ENCODE results near the gene HERC2.
"Not testable (repeated sequence)": the region's sequence is repeated elsewhere in the genome, so short reads cannot be mapped to it uniquely, and the experiment has no call there.

Gene HERC2

GRCh38 chr15:28322129-28322588 lies at the start of gene HERC2:
Gene HERC2 (minus strand): TSS chr15:28322179. CDS start chr15:28321433, 746 bp downstream.
- in situ Hi-C loops (cut with HindIII; ENCODE audit: low sequenced_read_pairs): not testable (repeated sequence)

- in situ Hi-C loops (cut with HindIII; ENCODE audit: low sequenced_read_pairs): not testable (repeated sequence)
Measured at GRCh38 chr15:28365502-28365901, 43.5 kb upstream of the HERC2 start.

- in situ Hi-C loops (cut with HindIII; ENCODE audit: low sequenced_read_pairs): not testable (repeated sequence)
Measured at GRCh38 chr15:28357984-28358383, 36.0 kb upstream of the HERC2 start, which contains the start of gene GOLGA6L24. Gene GOLGA6L24 (minus strand): TSS chr15:28358084. CDS start chr15:28358023, 61 bp downstream.

- in situ Hi-C loops (cut with HindIII; ENCODE audit: low sequenced_read_pairs): not testable (repeated sequence)
Measured at GRCh38 chr15:28321358-28322078, 461 bp downstream of the HERC2 start.

GRCh38 chr15:28319725-28320124 lies 2.3 kb downstream of the HERC2 start:
- in situ Hi-C loops (cut with HindIII; ENCODE audit: low sequenced_read_pairs): not testable (repeated sequence)

GRCh38 chr15:28318828-28319227 lies 3.2 kb downstream of the HERC2 start:
- in situ Hi-C loops (cut with HindIII; ENCODE audit: low sequenced_read_pairs): not testable (repeated sequence)

GRCh38 chr15:28318122-28318521 lies 3.9 kb downstream of the HERC2 start:
- in situ Hi-C loops (cut with HindIII; ENCODE audit: low sequenced_read_pairs): not testable (repeated sequence)

- in situ Hi-C loops (cut with HindIII; ENCODE audit: low sequenced_read_pairs): not testable (repeated sequence)
Measured at GRCh38 chr15:28316958-28317357, 5.0 kb downstream of the HERC2 start.

GRCh38 chr15:28310454-28310853 lies 11.5 kb downstream of the HERC2 start:
- in situ Hi-C loops (cut with HindIII; ENCODE audit: low sequenced_read_pairs): not testable (repeated sequence)

- in situ Hi-C loops (cut with HindIII; ENCODE audit: low sequenced_read_pairs): not testable (repeated sequence)
Measured at GRCh38 chr15:28308718-28309117, 13.3 kb downstream of the HERC2 start.

- in situ Hi-C loops (cut with HindIII; ENCODE audit: low sequenced_read_pairs): not testable (repeated sequence)
Measured at GRCh38 chr15:28305700-28306099, 16.3 kb downstream of the HERC2 start.

- in situ Hi-C loops (cut with HindIII; ENCODE audit: low sequenced_read_pairs): not testable (repeated sequence)
Measured at GRCh38 chr15:28297434-28297833, 24.5 kb downstream of the HERC2 start.

- in situ Hi-C loops (cut with HindIII; ENCODE audit: low sequenced_read_pairs): not testable (repeated sequence)
Measured at GRCh38 chr15:28296814-28297213, 25.2 kb downstream of the HERC2 start.

GRCh38 chr15:28295009-28295563 lies 26.9 kb downstream of the HERC2 start:
- in situ Hi-C loops (cut with HindIII; ENCODE audit: low sequenced_read_pairs): not testable (repeated sequence)

- in situ Hi-C loops (cut with HindIII; ENCODE audit: low sequenced_read_pairs): not testable (repeated sequence)
Measured at GRCh38 chr15:28294560-28294959, 27.4 kb downstream of the HERC2 start.

- in situ Hi-C loops (cut with HindIII; ENCODE audit: low sequenced_read_pairs): no loop called here
Measured at GRCh38 chr15:28289694-28290463, 32.1 kb downstream of the HERC2 start.

- in situ Hi-C loops (cut with HindIII; ENCODE audit: low sequenced_read_pairs): not testable (repeated sequence)
Measured at GRCh38 chr15:28288830-28289693, 32.9 kb downstream of the HERC2 start.

- in situ Hi-C loops (cut with HindIII; ENCODE audit: low sequenced_read_pairs): not testable (repeated sequence)
Measured at GRCh38 chr15:28286659-28287058, 35.3 kb downstream of the HERC2 start.

- in situ Hi-C loops (cut with HindIII; ENCODE audit: low sequenced_read_pairs): no loop called here
Measured at GRCh38 chr15:28286031-28286430, 35.9 kb downstream of the HERC2 start.

- in situ Hi-C loops (cut with HindIII; ENCODE audit: low sequenced_read_pairs): no loop called here
Measured at GRCh38 chr15:28281876-28282275, 40.1 kb downstream of the HERC2 start.

GRCh38 chr15:28274635-28275034 lies 47.3 kb downstream of the HERC2 start:
- in situ Hi-C loops (cut with HindIII; ENCODE audit: low sequenced_read_pairs): no loop called here
